NK-92 (cell line): ENCODE data around the gene CCR6.

Source experiments
- DNase-seq: peaks from one replicate; lab custom pipeline; 2025; ENCODE audit not compliant: unreplicated experiment; lab: John Stamatoyannopoulos, UW

Gene CCR6

DNA sequence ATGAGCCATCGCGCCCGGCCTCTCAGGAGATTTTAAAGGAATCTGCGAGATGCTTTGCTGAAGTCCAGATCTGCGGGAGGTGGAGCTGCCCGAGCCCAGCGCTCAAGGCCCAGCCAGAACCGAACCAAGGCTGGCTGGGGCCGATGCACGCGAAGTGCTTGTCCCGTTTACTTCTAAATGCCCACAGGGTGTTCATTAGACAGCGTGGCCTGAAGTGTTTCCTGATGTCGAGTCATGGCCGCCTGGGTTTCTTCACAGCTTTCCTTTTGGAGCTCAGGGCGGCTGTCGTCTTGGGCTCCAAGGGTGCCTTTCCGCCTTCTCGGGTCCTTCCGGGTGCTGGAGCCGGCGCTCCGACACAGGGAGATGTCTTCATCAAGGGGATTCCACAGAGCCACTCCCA, 25.1 kb upstream of the CCR6 start:
- DNase-seq: no peak

DNA sequence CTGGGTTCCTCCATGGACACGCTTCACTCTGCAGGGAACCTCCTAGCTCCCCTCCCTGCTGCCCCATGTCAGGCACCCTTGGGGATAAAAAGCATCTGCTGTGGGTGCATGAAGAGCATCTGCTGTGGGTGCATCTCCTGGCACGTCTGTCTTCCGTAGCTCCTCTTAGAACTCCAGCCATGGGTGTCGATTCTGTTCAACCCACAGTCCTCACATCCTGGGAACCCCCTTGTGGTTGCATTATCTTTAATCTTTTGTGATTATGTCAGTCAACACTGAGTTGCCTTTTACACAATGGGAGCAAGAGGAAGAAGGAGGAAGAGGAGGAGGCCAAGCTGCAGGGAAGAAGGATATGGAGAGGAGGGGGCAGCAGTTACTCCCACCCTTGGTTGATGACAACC, 24.1 kb upstream of the CCR6 start:
- no peak for DNase-seq

DNA sequence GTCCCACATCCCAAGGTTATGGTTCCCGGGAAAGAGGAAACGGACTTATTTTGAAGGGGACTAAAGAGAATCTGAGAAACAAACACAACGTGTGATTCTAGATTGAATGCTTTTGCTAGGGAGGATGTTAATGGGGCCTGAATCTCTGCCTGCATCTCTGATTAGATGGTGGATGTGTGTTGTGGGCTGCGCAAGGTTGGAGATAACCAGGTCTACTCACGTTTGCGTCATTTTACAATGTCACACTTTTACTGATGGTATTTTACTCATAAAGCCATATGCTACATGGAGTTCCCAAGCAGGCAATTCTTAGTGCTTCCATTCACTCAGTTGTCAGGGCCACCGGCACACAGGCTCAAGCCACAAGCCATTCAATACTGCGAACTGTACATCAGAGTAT, 23.2 kb upstream of the CCR6 start:
- no peak for DNase-seq

DNA sequence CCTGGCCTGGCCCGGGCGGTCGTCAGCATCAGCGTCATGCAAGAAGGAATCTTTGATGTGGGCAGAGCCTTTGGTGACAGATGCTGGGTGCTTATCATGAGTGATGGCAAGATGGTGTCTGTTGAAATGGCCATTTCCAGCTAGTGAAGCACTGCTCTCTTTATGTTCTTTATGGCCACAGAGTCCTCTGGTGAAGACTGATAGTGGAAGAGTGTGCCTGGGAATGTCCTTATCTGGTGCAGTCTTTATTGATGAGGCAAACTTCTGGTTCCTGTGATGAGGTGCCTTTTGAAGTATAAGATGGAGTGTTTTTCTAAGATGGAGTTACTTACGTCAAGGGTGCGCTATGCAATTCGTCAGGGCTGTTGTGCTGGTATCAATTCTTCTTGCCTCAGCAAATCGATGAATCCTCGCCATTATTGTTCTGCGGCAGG, 22.6 kb upstream of the CCR6 start:
- DNase-seq: no peak

DNA sequence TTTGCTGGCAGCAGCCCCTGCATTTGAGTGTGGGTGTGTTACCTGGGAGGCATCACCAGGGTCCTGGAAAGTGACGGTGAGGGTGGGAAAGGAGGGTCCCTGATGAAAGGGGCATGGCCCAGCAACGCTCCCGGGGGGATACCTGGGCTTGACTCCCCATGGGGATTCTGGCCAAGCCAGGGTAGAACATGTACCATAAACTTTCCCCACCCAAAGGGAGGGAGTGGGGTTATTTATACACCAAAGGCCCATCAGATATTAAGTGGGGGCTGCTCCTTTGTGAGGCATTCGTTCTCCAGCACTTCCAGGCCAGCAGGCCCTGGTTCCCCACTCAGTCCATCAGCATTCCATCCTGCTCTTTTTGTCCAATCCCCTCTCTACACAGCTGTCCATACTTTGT, 20.6 kb upstream of the CCR6 start:
- DNase-seq: no peak

DNA sequence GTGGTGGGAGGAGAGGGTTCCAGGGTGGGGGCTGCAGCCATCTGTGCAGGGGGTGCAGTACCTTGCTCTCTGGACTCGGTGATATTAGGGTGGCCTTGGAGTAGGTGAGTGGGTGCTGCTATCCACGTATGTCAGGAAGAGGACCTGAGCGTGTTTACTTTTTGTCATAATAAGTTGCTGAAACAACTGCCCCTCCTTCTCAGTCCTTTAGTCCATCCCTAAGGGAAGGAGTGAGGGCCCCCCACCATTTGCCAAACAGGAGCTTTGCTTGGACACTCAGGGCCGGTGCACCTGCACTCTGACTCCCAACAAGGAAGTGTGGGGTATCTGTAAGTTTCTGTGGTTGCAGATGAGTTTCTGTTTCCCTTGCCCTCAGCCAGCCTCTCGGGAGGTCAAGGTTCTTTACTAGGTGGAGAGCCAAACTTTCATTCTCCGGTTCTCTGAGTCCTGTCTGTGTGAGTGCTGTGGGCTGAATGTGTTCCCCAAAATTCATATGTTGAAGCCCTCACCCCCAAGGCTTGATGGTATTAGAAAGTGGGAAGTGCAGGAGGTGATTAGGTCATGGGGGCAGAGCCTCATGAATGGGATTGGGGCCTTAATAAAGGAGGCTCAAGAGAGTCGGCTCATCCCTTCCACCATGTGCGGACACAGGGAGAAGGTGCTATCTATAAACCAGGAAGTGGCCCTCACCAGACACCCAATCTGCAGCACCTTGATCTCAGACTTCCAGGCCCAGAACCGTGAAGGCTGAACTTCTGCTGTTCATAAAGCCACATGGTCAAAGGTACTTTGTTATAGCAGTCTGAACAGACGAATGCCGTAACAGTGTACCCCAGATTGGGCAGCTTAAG, 19.6 kb upstream of the CCR6 start:
- no peak for DNase-seq

DNA sequence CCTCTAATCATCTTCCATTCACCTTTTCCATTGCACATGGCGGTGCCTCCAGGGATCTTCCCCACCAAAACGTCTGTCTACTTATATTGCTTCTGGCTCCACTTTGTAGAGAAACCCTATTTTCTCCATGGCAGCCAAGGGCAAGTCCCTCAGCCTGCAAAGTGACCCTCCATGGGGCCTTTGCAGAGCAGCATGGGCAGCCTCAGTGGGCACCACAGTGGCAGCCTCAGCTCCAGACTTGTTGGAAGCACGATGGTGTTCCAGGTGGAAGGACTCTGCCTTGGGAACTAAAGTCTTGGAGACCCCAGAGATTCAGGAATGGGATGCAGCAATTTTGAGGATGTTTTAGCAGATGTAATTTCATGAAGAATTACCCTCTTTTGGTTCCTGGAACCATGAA, 18.5 kb upstream of the CCR6 start:
- no peak for DNase-seq

DNA sequence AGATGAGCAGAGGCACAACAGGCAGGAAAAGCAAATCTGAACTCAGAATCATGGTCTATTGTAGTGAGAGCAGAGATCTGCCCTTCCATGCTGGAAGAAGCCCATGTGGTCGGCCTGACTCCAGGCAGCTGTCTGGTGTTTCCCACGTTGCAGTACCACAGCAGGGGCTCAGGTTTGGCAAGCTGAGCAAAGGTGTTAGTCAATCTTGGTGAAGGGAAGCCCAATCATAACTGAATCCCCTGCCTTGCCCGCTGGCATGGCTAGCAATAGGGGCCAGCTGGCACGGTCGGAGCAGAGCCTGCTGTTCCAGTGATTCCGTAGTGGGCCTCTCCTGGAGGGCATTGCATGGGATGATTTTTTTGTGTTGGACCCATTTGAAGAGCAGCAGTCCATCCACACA, 17.8 kb upstream of the CCR6 start:
- DNase-seq: no peak

DNA sequence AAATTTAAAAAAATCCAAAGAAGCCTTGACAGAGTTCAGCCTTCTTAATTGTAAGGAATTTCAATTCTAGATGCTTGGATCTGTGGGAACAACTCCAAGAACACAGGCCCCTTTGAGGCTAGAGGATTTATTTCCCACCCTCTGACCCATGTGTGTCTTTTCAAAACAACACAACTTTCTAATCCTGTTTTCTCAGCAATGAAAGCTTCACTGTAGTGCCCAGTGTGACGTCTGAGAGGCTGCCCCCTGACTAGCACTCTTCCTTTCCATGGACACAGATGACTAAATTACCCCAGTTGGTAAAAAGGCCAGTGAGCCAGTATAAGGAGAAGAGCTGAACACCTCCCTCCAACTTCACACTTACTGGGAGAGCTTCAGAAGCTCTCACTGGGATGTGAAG, 16.5 kb upstream of the CCR6 start:
- no peak for DNase-seq

DNA sequence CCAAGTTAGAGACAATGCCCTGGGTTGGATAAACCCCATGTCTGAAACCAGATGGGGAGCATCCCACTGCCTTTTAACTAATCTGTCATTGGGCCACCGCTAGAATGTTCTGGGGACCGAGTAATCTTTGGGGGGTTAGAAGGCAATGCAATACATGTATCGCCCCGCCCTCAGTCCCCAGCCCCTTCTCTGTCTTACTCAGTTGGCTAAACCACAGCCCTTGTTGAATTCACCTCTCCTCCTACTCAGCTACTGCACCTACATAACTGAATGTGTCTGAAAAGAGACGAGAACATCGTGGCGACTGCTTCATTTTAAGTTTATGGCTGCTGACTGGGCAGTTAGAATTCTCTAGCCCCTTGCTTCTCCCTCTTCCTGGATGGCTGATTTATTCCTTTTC, 15.1 kb upstream of the CCR6 start:
- DNase-seq: no peak

DNA sequence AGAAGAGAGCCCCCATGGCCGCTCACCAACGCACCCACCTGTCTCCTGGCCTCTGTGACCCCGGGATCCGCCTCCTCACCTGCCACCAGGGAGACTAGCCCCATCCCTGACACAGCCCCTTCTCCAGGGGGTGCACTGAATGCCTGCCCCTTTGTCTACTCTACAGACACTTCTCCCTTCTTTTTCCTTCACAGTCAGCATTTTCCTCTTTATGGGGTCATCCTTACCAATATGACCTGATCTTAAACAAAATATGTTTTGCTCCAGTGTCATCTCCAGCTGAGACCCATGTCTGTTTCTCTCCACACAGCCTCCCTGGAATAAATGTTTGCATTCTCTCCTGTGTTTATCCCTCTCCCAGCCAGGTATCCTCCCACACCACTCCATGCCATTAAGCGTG, 14.6 kb upstream of the CCR6 start:
- no peak for DNase-seq

DNA sequence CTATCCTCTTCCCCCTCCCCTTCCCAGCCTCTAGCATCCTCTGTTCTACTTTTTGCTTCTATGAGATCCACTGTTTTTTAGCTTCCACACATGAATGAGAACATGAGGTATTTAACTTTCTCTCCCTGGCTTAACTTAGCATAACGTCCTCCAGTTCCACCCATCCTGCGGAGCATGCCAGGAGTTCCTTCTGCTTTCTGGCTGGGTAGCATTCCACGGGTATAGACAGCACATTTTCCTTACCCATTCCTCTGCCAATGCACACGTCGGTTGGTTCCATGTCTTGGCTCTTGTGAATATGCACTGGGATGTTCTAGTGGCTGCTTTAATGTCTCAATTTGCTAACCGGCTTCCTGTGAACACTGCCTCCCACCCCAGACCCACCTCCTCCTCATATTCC, 13.2 kb upstream of the CCR6 start:
- DNase-seq: no peak

DNA sequence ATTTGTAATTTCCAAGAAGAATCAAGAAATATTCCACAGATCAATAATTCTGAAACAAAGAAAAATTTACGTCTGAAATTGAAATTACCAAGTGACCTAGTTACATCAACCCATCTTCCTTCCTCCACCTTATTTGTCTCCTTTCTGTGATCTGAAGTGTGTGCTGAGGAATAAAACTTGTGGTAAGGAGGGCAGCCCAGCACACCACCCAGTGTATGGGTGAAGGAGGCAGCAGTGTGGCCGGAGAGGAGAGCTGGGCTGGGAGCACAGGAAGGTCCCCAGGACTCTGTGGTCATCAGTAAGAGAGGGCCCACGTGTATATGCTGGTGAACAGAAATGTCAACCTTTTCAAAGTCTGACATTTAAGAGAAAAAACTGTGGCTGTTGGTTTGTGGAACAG, 11.3 kb upstream of the CCR6 start:
- DNase-seq: no peak

DNA sequence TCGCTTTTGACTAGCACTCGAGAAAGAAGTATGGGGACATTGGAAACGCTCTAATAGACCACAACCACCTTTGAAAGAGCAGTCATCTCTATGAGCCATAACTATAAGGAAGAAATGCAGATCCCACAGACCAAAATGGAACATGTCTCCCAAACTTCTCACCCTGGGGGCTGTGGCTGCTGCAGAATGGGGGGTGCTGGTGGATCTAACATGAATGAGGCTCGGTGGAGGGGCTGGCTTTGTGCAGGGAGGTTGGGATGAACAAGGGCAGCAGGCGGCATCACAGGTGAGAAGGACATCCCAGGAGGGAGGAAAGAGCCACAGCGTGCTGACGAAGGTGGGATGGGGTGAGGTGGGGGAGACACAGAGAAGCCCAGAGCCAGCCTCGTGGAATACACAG, 10.5 kb upstream of the CCR6 start:
- no peak for DNase-seq

DNA sequence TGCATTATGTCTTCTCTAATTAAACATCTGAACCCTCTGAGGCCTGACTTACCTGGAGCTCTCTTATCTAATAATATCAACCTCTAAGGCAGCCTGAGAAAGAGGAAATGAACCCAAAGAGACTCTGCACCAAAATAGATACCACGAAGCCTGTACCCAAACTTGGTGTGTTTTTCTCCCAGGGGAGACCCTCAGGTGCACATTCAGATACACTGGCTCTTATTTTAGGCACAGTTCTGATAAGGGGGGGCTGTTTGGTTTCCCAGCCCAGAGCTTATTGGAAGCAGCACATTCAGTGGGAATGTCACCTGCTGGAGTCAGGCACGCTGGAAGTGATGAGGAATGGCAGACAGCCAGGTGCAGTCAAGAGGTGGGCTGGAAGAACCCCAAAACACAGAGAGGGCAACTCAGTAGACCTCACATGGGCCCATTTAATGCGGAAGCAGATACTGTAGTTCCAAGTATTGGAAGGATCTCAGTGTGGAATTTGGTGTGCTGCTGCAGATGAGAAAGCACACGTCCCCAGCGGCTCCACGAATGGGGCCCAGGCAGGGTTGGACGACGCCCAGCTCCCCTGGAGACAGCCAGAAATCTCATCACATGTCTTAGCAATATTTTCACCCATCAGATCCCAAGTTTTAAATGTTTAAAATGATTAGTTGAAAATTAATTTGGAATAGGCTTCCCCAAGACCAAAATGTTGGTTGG, 9.7 kb upstream of the CCR6 start:
- DNase-seq: no peak

DNA sequence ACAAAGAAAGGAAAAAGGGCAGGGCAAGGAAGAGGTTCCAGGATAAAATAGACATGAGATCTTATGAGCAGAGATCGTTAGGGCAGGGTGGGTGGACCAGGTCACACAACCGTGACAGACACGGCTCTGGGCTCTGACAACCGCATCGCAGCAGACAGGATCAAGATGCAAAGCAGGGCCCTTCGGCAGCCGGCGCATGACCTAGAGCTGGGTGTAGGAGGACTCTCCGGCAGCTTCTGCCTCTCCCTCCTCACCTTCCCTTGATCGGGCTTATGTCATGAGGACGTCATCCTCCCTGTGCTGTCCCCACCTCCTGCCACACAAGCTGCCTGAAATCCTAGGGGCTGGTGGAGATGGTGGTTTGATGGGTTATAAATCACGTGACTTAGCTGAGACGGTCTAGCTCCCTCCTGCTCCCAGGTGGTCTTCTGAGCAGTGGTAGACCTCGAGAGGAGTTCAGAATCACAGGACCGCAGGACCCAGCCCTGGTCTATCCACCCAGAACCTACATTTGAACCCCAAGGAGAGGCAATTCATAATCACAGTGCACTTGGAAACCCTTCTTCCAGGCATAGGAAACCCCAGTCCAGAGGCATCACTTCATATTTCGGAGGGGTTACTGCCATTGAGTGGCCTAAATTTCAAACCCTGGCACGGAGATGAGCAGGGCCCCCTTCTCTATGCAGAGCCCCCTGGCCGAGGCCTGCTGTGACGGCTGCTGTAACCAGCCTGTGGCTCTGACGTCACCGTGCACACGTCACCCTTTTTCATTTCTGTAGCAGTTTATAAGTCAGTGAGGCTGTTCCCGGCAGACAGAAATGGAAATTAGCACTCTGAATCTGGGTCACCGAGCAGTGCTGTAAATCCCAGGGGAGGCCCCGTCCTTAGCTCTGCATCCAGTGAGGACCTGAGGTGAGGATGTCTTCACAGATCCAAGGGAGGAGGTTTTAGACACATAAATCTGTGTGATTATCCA, 8.7 kb upstream of the CCR6 start:
- no peak for DNase-seq

DNA sequence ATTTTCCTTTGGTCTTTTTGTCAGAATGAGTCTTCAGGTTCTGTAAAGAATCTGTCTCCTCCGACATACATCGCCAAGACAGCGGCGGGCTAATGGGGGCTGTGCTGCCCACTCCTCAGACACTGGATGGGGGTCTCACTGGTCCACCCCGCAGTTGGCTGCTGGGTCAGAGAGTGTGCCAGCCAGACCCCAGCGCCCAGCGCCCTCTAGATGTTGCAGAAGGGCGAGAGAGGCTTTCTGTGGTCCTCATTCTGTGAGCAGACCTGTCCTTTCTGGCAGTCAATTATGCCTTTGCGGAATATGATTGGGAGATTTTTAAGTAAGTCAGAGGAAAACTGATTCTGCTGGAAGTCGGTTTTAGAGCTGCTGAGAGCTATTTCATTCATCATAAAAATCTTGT, 7.8 kb upstream of the CCR6 start:
- DNase-seq: no peak

DNA sequence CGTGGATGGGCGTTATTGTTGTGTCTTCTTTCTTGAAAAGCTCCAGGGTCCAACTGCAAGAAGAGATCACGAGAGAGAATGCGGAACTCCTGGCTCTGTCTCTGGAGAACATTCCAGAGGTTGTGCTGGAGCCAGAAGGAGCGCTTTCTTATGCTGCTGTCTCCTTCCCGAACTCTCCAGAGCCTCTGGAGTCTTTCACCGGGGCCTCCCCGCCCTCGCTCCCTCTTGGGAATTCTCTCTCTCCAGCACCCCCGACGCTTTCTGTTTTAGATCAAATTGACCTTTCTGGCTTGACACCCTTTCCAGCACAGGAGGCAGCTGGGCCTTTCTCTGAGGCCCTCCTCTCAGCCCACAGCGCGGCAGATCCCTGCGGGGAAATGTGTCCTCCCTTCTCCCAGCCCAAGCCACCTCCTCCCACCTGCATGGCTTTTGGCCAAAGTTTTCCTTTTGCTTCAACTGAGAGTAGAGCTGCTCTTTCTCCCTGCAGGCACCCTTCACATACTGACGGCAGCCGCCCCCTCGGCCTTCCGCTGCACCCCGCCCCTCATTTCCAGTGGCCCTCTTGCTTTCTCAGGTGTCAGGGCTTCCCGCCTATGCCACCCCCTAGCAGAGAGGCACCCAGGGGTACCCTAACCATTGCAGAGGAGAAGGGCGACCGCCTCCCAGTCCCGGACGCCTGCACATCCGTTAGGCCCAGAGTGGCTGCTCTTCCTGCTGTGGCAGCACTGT, 6.6 kb upstream of the CCR6 start:
- DNase-seq: no peak

DNA sequence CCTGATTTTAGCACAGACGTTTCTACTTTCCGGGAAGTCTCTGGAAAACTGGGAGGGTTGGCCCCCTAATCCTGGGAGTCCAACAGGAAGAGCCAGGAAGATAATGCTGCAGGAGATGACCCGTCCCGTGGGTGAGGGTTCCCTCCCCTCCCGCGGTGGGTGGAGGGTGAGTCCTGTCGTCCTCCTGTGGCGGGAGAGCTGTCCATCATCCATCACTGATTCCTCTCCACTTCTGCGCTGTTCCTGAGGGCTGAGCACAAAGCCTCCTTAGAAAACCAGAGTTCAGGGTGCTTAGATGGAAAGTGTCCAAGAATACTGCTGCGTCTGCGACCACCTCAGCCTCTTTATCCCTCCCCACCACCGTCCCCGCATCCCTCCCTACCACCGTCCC, 6.1 kb upstream of the CCR6 start:
- no peak for DNase-seq

DNA sequence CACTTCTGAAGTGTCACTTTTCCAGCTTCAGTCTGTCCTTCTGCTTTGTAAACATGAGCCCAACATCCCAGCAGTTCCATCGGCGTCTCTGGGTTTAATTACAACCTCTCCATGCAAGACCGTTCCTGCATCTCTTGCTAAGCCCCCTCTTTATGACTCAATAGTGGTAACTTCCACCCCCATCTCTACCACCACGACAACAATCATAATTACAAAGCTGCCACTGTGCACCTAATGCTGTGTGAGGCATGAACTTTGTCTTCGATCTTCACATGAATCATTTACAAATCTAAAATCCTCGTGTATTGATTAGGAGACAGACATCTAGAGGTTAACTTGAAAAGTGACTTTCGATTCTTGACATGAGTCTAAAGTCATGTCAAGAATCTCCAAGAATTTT, 4.9 kb upstream of the CCR6 start:
- no peak for DNase-seq

DNA sequence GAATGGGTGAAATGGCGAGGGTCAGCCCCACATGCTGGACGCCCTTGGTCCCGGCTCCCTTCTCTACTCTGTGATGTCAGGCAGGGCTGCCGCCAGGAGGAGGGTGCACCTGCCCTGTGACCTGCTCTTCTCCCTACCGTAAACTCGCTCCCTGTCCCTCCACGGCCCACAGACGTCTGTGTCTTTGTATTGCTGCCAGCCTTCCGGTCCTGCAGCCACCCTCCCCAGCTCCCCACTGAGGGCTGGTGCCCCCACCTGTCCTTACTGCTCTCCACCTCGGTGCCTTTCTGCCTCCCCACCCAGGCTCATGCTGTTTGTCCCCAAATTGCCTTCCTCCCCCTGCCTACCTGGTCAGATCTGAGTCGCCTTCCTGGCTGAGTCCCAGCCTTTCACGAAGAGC, 4.1 kb upstream of the CCR6 start:
- no peak for DNase-seq
